ENCODE data around the gene ZSWIM3.
"Not testable (repeated sequence)": the region's sequence is repeated elsewhere in the genome, so short reads cannot be mapped to it uniquely, and the experiment has no call there.

The ZSWIM3 gene

GRCh38 chr20:45857114-45857881 lies at the start of gene ZSWIM3, which contains the start of gene ACOT8:
TSS of gene ZSWIM3 (plus strand) at chr20:45857614. CDS start at chr20:45857826, 212 bp downstream.
TSS of gene ACOT8 (minus strand) at chr20:45857392. CDS start at chr20:45857315, 77 bp downstream.
- peak; percentile 95 for DNase-seq

GRCh38 chr20:45810191-45810970 lies 47.0 kb upstream of the ZSWIM3 start:
- DNase-seq, result no peak

GRCh38 chr20:45812157-45813005 lies 45.0 kb upstream of the ZSWIM3 start, which contains the start of gene UBE2C:
TSS of gene UBE2C (plus strand) at chr20:45812644. CDS start at chr20:45812696, 52 bp downstream.
- DNase-seq, result peak; percentile 88

GRCh38 chr20:45813006-45813340 lies 44.4 kb upstream of the ZSWIM3 start:
- DNase-seq, result no peak

GRCh38 chr20:45813489-45813888 lies 43.9 kb upstream of the ZSWIM3 start:
- no peak for DNase-seq

- DNase-seq, result no peak
Measured at GRCh38 chr20:45814314-45814713, 43.1 kb upstream of the ZSWIM3 start.

GRCh38 chr20:45816951-45817350 lies 40.5 kb upstream of the ZSWIM3 start:
- DNase-seq, result no peak

GRCh38 chr20:45817376-45818194 lies 39.8 kb upstream of the ZSWIM3 start:
- no peak for DNase-seq

DNA sequence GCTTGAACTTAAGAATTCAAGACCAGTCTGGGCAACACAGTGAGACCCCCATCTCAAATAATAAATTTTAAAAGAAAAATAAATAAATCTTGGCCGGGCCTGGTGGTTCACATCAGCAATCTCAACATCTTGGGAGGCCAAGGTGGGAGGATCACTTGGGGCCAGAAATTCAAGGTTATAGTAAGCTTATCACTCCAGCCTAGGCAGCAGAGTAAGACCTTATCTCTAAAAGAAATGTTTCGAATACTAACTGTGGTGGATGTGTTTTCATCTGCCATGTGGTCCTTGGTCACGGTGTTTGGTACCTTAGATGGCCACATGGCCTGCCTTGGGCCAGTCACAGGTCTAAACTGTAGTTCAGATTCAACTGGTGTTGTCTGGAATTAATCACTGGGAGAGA lies 39.2 kb upstream of the ZSWIM3 start:
- DNase-seq, result no peak

- DNase-seq, result no peak
Measured at GRCh38 chr20:45819466-45819865, 37.9 kb upstream of the ZSWIM3 start.

DNA sequence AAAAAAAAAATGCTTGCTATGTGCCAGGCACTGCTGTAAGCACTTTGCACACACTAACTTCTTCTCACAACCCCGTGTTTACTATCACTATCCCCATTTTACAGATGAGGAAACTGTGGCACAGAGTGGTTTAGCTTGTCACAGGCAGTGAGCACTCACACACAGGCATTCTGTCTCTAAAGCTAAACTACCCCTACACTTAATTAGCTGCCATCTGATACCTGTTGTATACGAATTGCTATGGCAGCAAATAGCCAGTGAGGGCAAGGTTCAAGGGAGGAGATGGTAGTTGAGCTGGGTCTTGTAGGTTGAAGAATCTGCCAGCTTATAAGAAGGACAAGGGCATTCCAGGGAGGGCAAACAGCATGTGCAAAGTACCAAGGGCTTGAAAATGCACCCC lies 35.5 kb upstream of the ZSWIM3 start:
- no peak for DNase-seq

GRCh38 chr20:45822857-45823256 lies 34.6 kb upstream of the ZSWIM3 start:
- DNase-seq, result no peak

GRCh38 chr20:45823949-45824835 lies 33.2 kb upstream of the ZSWIM3 start:
- DNase-seq, result no peak

DNA sequence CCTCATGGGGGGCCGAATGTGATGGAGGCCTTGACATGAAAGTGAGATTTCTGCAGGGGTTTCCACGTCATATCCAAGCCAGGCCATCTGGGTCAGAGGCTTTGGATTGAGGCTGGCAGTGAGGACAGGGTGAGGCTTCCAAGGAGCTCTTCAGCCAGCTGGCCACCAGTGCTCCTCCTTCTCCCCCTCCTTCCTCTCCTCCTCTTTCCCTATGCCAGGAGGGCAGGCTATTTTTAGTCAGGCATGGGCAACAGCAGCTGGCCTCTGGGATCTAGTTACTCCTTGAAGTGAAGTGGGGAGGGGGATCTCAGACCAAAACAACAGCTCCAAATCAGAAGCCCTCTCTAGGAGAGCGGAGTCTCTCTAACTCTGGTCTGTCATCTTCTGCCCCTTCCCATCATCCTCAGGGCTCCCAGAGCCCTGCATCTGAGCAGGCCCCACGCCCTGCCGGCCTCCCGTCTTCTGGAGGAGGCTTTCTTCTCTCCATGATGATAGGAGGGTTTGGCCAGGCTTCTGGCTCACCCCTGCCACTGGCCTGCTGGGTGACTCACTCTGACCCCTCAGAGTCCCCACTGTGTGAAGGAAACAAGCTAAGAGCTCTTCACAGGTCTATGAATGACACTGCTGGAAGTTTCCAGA lies 30.9 kb upstream of the ZSWIM3 start:
- DNase-seq, result no peak

- DNase-seq, result no peak
Measured at GRCh38 chr20:45827030-45827652, 30.3 kb upstream of the ZSWIM3 start, which contains the start of gene TNNC2. TSS of gene TNNC2 (minus strand) at chr20:45827312. CDS start at chr20:45827248, 64 bp downstream.

GRCh38 chr20:45827712-45828111 lies 29.7 kb upstream of the ZSWIM3 start:
- no peak for DNase-seq

- no peak for DNase-seq
Measured at GRCh38 chr20:45828589-45828988, 28.8 kb upstream of the ZSWIM3 start.

DNA sequence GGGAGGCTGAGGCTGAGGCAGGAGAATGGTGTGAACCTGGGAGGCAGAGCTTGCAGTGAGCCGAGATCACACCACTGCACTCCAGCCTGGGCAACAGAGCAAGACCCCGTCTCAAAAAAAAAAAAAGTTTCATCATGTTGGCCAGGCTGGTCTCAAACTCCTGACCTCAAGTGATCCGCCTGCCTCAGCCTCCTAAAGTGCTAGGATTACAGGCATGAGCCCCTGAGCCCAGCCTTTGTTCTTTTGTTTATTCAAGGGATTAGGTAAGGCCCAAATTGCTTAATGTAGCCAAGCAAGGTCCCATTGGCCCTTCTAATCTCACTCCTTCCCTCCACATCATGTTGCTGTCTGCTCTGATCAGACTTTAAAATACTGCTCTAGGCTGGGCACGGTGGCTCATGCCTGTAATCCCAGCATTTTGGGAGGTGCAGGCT lies 27.7 kb upstream of the ZSWIM3 start:
- DNase-seq, result not testable (repeated sequence)

- DNase-seq, result no peak
Measured at GRCh38 chr20:45832619-45833018, 24.8 kb upstream of the ZSWIM3 start.

Measured in NCI-H748 treated with DMSO at 0.1 percent for 48 hours (cell line).